GM20000 (cell line): ENCODE measurements around the gene HTN3.
"Not testable (repeated sequence)": the region's sequence is repeated elsewhere in the genome, so short reads cannot be mapped to it uniquely, and the experiment has no call there.

ENCODE experiments used
- DNase-seq: peaks from one replicate; pipeline ENCODE4 v3.0.0; 2012; ENCODE audit warnings: low spot score
- CTCF ChIP-seq: IDR thresholded peaks from 2 replicates; pipeline ENCODE4 v1.5.1; 2012; ENCODE audit warnings: mild to moderate bottlenecking, control low read depth; ENCODE audit errors: extremely low read depth, missing control alignments

The HTN3 gene

GRCh38 chr4:70002507-70002906 lies 25.8 kb upstream of the HTN3 start:
- TF ChIP-seq CTCF, result no peak
- DNase-seq, result no peak

GRCh38 chr4:70008771-70009170 lies 19.5 kb upstream of the HTN3 start:
- DNase-seq, result no peak
- TF ChIP-seq CTCF, result no peak

- not testable (repeated sequence) for DNase-seq
Observed at GRCh38 chr4:70019006-70019405, 9.3 kb upstream of the HTN3 start.

- TF ChIP-seq CTCF, result no peak
- no peak for DNase-seq
Observed at GRCh38 chr4:70023218-70023617, 5.0 kb upstream of the HTN3 start.

- no peak for TF ChIP-seq CTCF
- no peak for DNase-seq
Observed at GRCh38 chr4:70027011-70027410, 1.2 kb upstream of the HTN3 start.

GRCh38 chr4:70037559-70037958 lies 9.3 kb downstream of the HTN3 start:
- DNase-seq, result not testable (repeated sequence)

GRCh38 chr4:70039928-70040327 lies 11.7 kb downstream of the HTN3 start:
- not testable (repeated sequence) for DNase-seq

GRCh38 chr4:70041652-70042286 lies 13.5 kb downstream of the HTN3 start:
- no peak for TF ChIP-seq CTCF
- no peak for DNase-seq

GRCh38 chr4:70050138-70050537 lies 21.9 kb downstream of the HTN3 start, which contains the start of gene HTN1:
Gene HTN1, plus strand, starts transcription at chr4:70050438. Its CDS starts 2,639 bp downstream, at chr4:70053077.
- DNase-seq, result not testable (repeated sequence)

GRCh38 chr4:70056534-70056933 lies 28.3 kb downstream of the HTN3 start:
- not testable (repeated sequence) for DNase-seq
